NCI-H2107 treated with DMSO at 0.1 percent for 48 hours (cell line): ENCODE results near the gene SLC12A5.

Source experiments
- DNase-seq: peaks from one replicate; lab custom pipeline; 2025; ENCODE audit not compliant: unreplicated experiment; lab: John Stamatoyannopoulos, UW

Gene SLC12A5

DNA sequence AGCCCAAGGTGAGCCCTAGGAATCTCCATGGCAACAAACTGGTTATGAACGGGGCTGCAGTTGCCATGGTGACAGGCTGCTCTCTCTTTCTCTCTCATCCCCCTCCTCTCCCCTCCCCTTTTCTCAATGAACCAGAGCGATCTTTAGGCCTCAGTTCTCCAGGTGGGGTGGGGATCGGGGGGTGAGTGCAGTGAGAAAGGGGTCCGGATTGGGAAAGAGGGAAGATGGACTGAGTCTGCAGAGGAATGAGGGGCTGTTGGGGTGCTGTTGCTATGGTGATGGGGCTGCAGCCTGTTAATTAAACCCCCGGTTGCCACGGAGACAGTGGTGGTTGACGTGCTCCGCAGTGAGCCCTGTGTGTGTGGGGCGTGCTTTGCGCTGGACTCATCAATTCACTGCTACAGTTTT lies 3.6 kb upstream of the SLC12A5 start:
- no peak for DNase-seq

DNA sequence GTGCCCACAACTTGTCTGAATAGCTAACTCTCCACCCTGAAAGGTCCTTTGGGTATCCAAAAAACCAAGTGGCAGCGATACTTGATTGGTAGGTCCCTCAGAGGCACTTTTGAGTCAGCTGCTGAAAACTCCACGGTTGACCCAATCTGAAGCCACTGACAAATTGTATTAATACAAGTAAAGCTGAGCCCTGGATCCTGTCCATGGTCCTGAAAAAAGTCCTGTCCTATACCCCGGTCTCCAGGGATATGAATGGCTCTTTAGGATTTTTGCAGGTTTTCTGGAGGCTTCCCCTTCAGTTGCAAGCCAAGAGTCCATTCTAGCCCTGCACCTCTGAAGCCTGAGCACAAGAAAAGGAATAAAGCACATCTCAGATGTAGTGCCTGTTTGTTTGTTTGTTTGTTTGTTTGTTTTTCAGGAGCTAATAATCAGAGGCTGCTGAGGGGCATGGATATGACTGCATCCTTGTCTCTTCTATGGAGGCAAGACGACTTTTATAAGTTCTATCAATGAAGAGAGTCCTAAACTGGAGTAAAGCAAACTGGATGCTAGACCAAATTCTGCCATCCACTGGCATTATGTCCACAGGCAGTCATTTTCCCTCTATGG lies 1.7 kb upstream of the SLC12A5 start:
- DNase-seq, result no peak

DNA sequence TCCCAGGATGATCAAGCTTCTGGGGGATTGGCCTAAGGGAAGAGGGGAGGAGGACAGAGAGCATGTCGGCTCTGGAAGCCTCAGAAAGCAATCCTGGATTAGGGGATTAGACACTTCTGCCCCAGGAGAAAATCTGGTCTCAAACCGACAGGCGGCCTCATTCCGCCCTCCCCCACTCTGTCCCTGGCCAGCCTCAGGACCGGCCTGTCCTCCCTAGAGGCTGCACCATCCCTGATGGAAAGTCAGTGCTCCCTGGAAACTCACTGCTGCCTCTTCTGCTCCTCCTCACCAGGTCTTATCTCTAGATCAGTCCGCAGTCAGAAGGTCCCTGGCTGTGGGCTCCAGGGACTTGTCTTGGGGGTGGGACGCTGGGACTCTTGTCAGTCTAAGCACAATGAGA lies 905 bp upstream of the SLC12A5 start:
- no peak for DNase-seq

DNA sequence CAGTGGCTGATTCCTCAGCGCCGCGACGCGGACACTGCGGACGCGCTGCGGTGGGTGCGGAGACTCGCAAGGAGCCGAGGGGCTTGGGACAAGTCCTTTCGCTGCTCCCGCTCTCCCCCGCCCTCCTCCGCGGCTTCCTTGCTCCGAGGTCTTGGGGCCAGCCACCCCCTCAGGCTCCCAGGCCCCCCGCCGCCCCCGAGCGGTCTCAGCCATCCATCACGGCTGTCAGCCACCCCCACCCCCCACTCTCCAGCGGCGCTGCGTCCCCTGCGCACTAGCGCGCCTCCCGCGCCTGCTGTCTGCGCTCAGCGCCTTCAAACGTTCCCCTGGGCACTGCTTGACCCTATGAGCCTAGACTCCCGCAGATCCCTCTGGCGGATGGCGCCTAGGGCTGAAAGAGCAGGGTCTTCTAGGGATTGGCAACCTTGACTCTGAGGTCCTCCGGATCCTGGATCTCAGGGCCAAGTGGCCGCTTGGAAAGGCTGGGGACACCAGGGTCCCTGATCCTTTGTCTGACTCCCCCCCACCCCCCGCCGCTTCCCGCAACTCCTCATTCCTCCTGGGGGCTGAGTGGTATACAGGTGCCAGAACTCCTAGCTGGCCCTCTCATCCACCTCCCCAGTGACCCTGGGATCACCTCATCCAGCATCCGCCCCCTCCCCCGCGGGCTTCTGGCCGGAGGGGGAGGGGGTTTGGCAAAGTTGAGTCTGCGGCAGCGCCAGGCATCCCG lies 1.4 kb downstream of the SLC12A5 start:
- DNase-seq, result no peak

DNA sequence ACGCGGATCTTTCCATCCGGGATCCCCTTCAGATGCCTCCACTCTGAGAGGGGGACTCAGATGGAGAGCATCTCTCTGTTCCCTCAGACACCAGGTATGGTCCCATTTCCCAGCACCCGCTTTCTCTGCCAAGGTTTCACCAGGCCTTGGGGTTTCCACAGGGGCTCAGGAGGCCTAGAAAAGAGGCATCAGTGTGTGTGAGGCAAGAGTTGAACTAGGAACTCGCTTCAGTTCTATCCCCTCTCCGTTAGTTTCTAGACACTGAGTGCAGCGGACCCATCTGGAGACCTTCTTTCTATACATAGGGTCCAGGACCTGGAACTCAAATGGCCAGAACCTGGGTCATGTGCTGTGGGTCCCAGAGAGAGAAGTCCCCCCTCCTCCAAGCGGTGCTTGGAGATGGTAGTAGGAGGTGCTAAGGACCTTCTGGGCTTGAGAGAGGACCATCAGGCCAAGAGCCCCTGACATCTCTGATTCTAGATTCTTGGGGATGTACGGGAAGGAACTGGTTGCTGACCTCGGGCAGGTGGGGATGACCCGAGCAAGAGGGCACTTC lies 2.1 kb downstream of the SLC12A5 start:
- DNase-seq, result no peak

GRCh38 chr20:46031701-46032254 lies 2.8 kb downstream of the SLC12A5 start:
- peak; percentile 45 for DNase-seq

GRCh38 chr20:46034039-46034438 lies 5.0 kb downstream of the SLC12A5 start:
- DNase-seq, result no peak

- no peak for DNase-seq
Measured at GRCh38 chr20:46035253-46035652, 6.2 kb downstream of the SLC12A5 start.

GRCh38 chr20:46035713-46036112 lies 6.7 kb downstream of the SLC12A5 start:
- no peak for DNase-seq

DNA sequence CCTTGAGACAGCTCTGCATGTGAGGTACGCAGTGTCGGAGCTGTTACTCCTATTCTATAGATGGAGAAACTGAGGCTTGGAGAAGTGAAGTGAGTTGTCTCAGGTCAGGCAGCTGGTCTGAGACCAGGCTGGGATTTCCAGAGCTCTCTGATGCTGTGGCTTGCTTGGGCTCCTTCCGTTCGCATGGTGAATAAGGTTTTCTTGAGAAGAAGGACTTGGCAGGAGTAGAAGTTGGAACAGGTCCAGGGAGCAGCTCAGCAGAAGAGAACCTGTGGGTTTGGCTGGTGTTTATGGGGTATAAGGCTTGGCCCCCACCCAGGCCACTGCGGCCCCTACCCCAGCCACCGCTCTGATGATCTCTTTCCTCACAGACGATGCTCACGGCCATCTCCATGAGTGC lies 7.4 kb downstream of the SLC12A5 start:
- no peak for DNase-seq

DNA sequence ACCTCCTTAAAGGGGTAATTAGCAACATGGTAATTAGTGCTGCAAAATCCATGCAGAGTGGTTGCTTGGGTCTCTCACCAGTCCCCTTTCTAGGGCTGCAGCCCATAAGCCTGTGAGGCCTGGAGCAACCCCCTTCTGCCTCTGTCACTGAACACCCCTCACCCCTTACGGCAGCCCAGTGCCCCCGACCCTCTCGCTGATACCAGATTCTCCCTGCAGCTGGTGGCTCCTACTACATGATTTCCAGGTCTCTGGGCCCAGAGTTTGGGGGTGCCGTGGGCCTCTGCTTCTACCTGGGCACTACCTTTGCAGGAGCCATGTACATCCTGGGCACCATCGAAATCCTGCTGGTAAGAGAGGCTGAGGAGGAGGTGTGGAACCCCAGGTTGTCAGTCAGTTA lies 8.0 kb downstream of the SLC12A5 start:
- DNase-seq, result no peak

- DNase-seq, result no peak
Measured at GRCh38 chr20:46040902-46041535, 12.0 kb downstream of the SLC12A5 start.

- DNase-seq, result no peak
Measured at GRCh38 chr20:46043556-46043955, 14.5 kb downstream of the SLC12A5 start.

GRCh38 chr20:46044896-46045295 lies 15.9 kb downstream of the SLC12A5 start:
- DNase-seq, result no peak

- DNase-seq, result no peak
Measured at GRCh38 chr20:46046588-46047310, 17.7 kb downstream of the SLC12A5 start.

- DNase-seq, result no peak
Measured at GRCh38 chr20:46047821-46048220, 18.8 kb downstream of the SLC12A5 start.

GRCh38 chr20:46049190-46049589 lies 20.2 kb downstream of the SLC12A5 start:
- DNase-seq, result no peak

DNA sequence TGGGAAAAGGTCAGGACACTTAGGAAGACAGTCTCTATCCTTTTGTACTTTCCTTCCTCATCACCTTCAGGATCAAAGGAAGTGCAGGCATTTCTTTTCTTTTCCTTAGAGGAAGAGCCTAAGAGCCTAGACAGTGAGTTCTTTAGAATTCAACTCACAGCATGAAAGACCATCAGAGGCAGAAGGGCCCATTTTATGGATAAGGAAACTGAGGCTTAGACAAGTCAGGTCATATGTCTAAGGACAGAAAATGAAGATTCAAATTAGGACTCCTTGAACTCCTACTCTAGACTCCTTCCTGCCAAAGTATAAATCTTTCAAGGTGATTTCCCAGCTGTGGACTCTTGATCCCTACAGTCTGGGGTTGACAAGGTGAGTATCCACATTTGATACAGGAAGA lies 20.8 kb downstream of the SLC12A5 start:
- no peak for DNase-seq

GRCh38 chr20:46050444-46050843 lies 21.4 kb downstream of the SLC12A5 start:
- no peak for DNase-seq

DNA sequence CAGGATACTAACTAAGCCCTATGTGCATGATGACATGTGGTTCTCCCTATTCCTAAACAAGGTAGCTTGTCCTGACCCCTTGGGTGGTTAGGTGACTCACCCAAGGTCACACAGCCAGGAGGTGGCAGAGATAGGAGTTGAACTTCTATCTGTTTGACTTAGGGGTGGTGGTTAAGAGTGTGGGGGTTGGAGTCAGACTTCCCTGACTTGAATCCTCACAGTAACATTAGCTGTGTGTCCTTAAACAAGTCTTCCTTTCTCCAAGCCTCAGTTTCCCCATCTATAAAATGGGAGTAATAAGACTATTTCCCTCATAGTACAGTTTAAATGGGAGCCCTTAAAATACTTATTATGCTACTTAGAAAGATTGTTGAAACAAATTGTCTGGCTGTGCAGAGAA lies 21.9 kb downstream of the SLC12A5 start:
- DNase-seq, result no peak
